ENCODE measurements around the gene C16orf92. TPM values are rescaled to one million over a fixed set of nuclear protein-coding genes. Genes with fewer than 3 reads are reported as not detected.

The C16orf92 gene
- total and polyA plus RNA-seq, 7 experiments from 2014 or later: not detected

GRCh38 chr16:30064729-30065101 lies 41.7 kb downstream of the C16orf92 start:
- intact Hi-C loops (cut with micrococcal nuclease): loop anchor here (1.0 to 10.0 kb wide), 19 partner anchors 11 to 858 kb away; partner anchors contain the start of genes FBRS (in 2 of the 2), MAPK3 (in 2 of the 2), PPP4C (in 2 of the 2) and CORO1A (in 1 of the 2)
- H3K27me3 ChIP-seq (ENCODE audit: control insufficient read depth in 2 of 2, insufficient read depth in 2 of 2, low read length in 2 of 2): no peaks in the 10 kb centered on the region
- Mint-ChIP-seq H3K9me3 (no peaks in the 10 kb centered on the region), H3K4me3 (peak overlapping the region; percentile 96 to 100 (median 99)), H3K36me3 (peaks cover 0 to 29% (median 13%) of the 10 kb centered on the region in 5 donors), H3K4me1 (peaks cover 18 to 39% (median 33%) of the 10 kb centered on the region in 7 donors), H3K27ac (peak overlapping the region; percentile 90 to 99 (median 98)), H3K27me3 (no peaks in the 10 kb centered on the region)
- ChIA-PET POLR2A (interaction anchor here (0.7 to 6.3 kb wide), 24 partner anchors 10 to 594 kb away, joined by 3 to 159 read pairs (median 6); partner anchors contain the start of genes CORO1A, DCTPP1, KCTD13 and PPP4C), CTCF (interaction anchor here (0.6 to 1.9 kb wide), 4 partner anchors 9 to 343 kb away, joined by 3 to 8 read pairs (median 4); partner anchors contain the start of gene ZNF771)
- no peaks in the 10 kb centered on the region for H3K9me3 ChIP-seq (ENCODE audit: control insufficient read depth in 2 of 3, low read length in 3 of 3)
- H3K36me3 ChIP-seq (ENCODE audit: control insufficient read depth in 2 of 3, insufficient read depth in 3 of 3, low read length in 3 of 3): peaks cover 13 to 41% (median 16%) of the 10 kb centered on the region in 3 experiments
- DNase-seq: peak in 1 of 9 donors; percentile 33
- ATAC-seq: no peak
- H3K27ac ChIP-seq (ENCODE audit: low read depth, low read length): peak overlapping the region; percentile 83
- H3K4me3 ChIP-seq (ENCODE audit: low read length): peak overlapping the region; percentile 94
- peaks cover 13 to 36% of the 10 kb centered on the region in 2 donors for H3K4me1 ChIP-seq (ENCODE audit: control insufficient read depth in 2 of 2, insufficient read depth in 2 of 2, low read length in 2 of 2)

GRCh38 chr16:30065102-30065942 lies 42.3 kb downstream of the C16orf92 start, which contains the start of gene ALDOA:
ALDOA (plus strand) TSS chr16:30065760; CDS start chr16:30066898, 1,138 bp downstream.
- peaks cover 22 to 44% (median 35%) of the 10 kb centered on the region in 7 donors for H3K4me1 Mint-ChIP-seq
- Histone ChIP-seq H3K4me3 (ENCODE audit: low read length) (peak within 1 kb of the TSS; percentile 94), H3K9me3 (ENCODE audit: control insufficient read depth in 2 of 3, low read length in 3 of 3) (no peaks in the 10 kb centered on the region), H3K27me3 (ENCODE audit: control insufficient read depth in 2 of 2, insufficient read depth in 2 of 2, low read length in 2 of 2) (no peaks in the 10 kb centered on the region), H3K4me1 (ENCODE audit: control insufficient read depth in 2 of 2, insufficient read depth in 2 of 2, low read length in 2 of 2) (peaks cover 13 to 37% of the 10 kb centered on the region in 2 donors), H3K27ac (ENCODE audit: low read depth, low read length) (peak within 1 kb of the TSS; percentile 83), H3K36me3 (ENCODE audit: control insufficient read depth in 2 of 3, insufficient read depth in 3 of 3, low read length in 3 of 3) (peaks cover 18 to 47% (median 19%) of the 10 kb centered on the region in 3 experiments)
- intact Hi-C loops (cut with micrococcal nuclease): loop anchor here (1.0 to 10.0 kb wide), 19 partner anchors 10 to 857 kb away; partner anchors contain the start of genes FBRS (in 2 of the 2), MAPK3 (in 2 of the 2), PPP4C (in 2 of the 2) and CORO1A (in 1 of the 2)
- ATAC-seq (peak; percentile 90), DNase-seq (peak; percentile 82 to 97 (median 92))
- H3K27ac Mint-ChIP-seq: peak within 1 kb of the TSS; percentile 90 to 99 (median 98)
- H3K36me3 Mint-ChIP-seq: peaks cover 0 to 29% (median 13%) of the 10 kb centered on the region in 5 donors
- H3K4me3 Mint-ChIP-seq: peak within 1 kb of the TSS; percentile 96 to 100 (median 99)
- no peaks in the 10 kb centered on the region for H3K9me3 Mint-ChIP-seq
- H3K27me3 Mint-ChIP-seq: no peaks in the 10 kb centered on the region
- ChIA-PET POLR2A (interaction anchor here (0.6 to 6.3 kb wide), 49 partner anchors 11 to 813 kb away, joined by 3 to 159 read pairs (median 4); partner anchors contain the start of genes CD2BP2, CORO1A, DCTPP1 and KCTD13), CTCF (interaction anchor here (0.6 to 2.1 kb wide), 4 partner anchors 10 to 342 kb away, joined by 3 to 10 read pairs (median 4); partner anchors contain the start of genes TBX6 and ZNF771)

GRCh38 chr16:30065943-30066760 lies 43.2 kb downstream of the C16orf92 start:
- ChIA-PET POLR2A (interaction anchor here (0.5 to 6.3 kb wide), 46 partner anchors 10 to 1098 kb away, joined by 3 to 159 read pairs (median 4); partner anchors contain the start of genes CD2BP2, CORO1A, DCTPP1 and KCTD13), CTCF (interaction anchor here (0.5 to 2.1 kb wide), 4 partner anchors 11 to 823 kb away, joined by 3 to 10 read pairs (median 4); partner anchors contain the start of gene TBX6)
- peaks cover 0 to 30% (median 13%) of the 10 kb centered on the region in 5 donors for H3K36me3 Mint-ChIP-seq
- Histone ChIP-seq H3K4me1 (ENCODE audit: control insufficient read depth in 2 of 2, insufficient read depth in 2 of 2, low read length in 2 of 2) (peaks cover 13 to 37% of the 10 kb centered on the region in 2 donors), H3K27me3 (ENCODE audit: control insufficient read depth in 2 of 2, insufficient read depth in 2 of 2, low read length in 2 of 2) (no peaks in the 10 kb centered on the region), H3K4me3 (ENCODE audit: low read length) (peak overlapping the region; percentile 94), H3K27ac (ENCODE audit: low read depth, low read length) (peak overlapping the region; percentile 83), H3K36me3 (ENCODE audit: control insufficient read depth in 2 of 3, insufficient read depth in 3 of 3, low read length in 3 of 3) (peaks cover 18 to 55% (median 22%) of the 10 kb centered on the region in 3 experiments), H3K9me3 (ENCODE audit: control insufficient read depth in 2 of 3, low read length in 3 of 3) (no peaks in the 10 kb centered on the region)
- peaks cover 25 to 46% (median 38%) of the 10 kb centered on the region in 7 donors for H3K4me1 Mint-ChIP-seq
- H3K27ac Mint-ChIP-seq: peak overlapping the region; percentile 79 to 99 (median 98)
- H3K9me3 Mint-ChIP-seq: no peaks in the 10 kb centered on the region
- no peak for DNase-seq
- intact Hi-C loops (cut with micrococcal nuclease): loop anchor here (1.0 to 10.0 kb wide), 19 partner anchors 9 to 856 kb away; partner anchors contain the start of genes FBRS (in 2 of the 2), MAPK3 (in 2 of the 2), PPP4C (in 2 of the 2) and CORO1A (in 1 of the 2)
- peak overlapping the region; percentile 96 to 100 (median 99) for H3K4me3 Mint-ChIP-seq
- no peaks in the 10 kb centered on the region for H3K27me3 Mint-ChIP-seq
- no peak for ATAC-seq

- no peaks in the 10 kb centered on the region for H3K9me3 ChIP-seq (ENCODE audit: control insufficient read depth in 2 of 3, low read length in 3 of 3)
- DNase-seq (no peak), ATAC-seq (no peak)
- POLR2A ChIA-PET: interaction anchor here (0.5 to 6.3 kb wide), 22 partner anchors 9 to 1097 kb away, joined by 3 to 159 read pairs (median 5); partner anchors contain the start of genes CD2BP2, CORO1A, MVP and PAGR1
- H3K4me1 ChIP-seq (ENCODE audit: control insufficient read depth in 2 of 2, insufficient read depth in 2 of 2, low read length in 2 of 2): peaks cover 13 to 37% of the 10 kb centered on the region in 2 donors
- intact Hi-C loops (cut with micrococcal nuclease): loop anchor here (5.0 to 10.0 kb wide), 2 partner anchors 338 to 855 kb away; partner anchors contain the start of genes FBXL19 (in 1 of the 2) and ZNF771 (in 1 of the 2)
- peaks cover 18 to 64% (median 22%) of the 10 kb centered on the region in 3 experiments for H3K36me3 ChIP-seq (ENCODE audit: control insufficient read depth in 2 of 3, insufficient read depth in 3 of 3, low read length in 3 of 3)
- Mint-ChIP-seq H3K36me3 (peaks cover 0 to 35% (median 13%) of the 10 kb centered on the region in 5 donors), H3K27ac (peak overlapping the region; percentile 79 to 99 (median 98)), H3K4me1 (peaks cover 25 to 51% (median 40%) of the 10 kb centered on the region in 7 donors), H3K9me3 (no peaks in the 10 kb centered on the region), H3K27me3 (no peaks in the 10 kb centered on the region), H3K4me3 (peak overlapping the region; percentile 96 to 100 (median 99))
- H3K27me3 ChIP-seq (ENCODE audit: control insufficient read depth in 2 of 2, insufficient read depth in 2 of 2, low read length in 2 of 2): no peaks in the 10 kb centered on the region
- peak overlapping the region; percentile 94 for H3K4me3 ChIP-seq (ENCODE audit: low read length)
- CTCF ChIA-PET: interaction anchor here (0.5 to 2.1 kb wide), 5 partner anchors 23 to 822 kb away, joined by 3 to 10 read pairs (median 3); partner anchors contain the start of gene TBX6
- H3K27ac ChIP-seq (ENCODE audit: low read depth, low read length): peak overlapping the region; percentile 83
Measured at GRCh38 chr16:30066761-30067583, 44.0 kb downstream of the C16orf92 start.

GRCh38 chr16:30067584-30067916 lies 44.6 kb downstream of the C16orf92 start:
- Histone ChIP-seq H3K4me1 (ENCODE audit: control insufficient read depth in 2 of 2, insufficient read depth in 2 of 2, low read length in 2 of 2) (peaks cover 13 to 37% of the 10 kb centered on the region in 2 donors), H3K27me3 (ENCODE audit: control insufficient read depth in 2 of 2, insufficient read depth in 2 of 2, low read length in 2 of 2) (no peaks in the 10 kb centered on the region), H3K36me3 (ENCODE audit: control insufficient read depth in 2 of 3, insufficient read depth in 3 of 3, low read length in 3 of 3) (peaks cover 18 to 69% (median 22%) of the 10 kb centered on the region in 3 experiments), H3K9me3 (ENCODE audit: control insufficient read depth in 2 of 3, low read length in 3 of 3) (no peaks in the 10 kb centered on the region), H3K4me3 (ENCODE audit: low read length) (peak overlapping the region; percentile 12), H3K27ac (ENCODE audit: low read depth, low read length) (peak overlapping the region; percentile 83)
- ATAC-seq (no peak), DNase-seq (no peak)
- intact Hi-C loops (cut with micrococcal nuclease): loop anchor here (5.0 to 10.0 kb wide), 2 partner anchors 337 to 855 kb away; partner anchors contain the start of genes FBXL19 (in 1 of the 2) and ZNF771 (in 1 of the 2)
- peak overlapping the region in 7 of 9 donors; percentile 83 to 99 (median 98) for H3K27ac Mint-ChIP-seq
- ChIA-PET CTCF (interaction anchor here (0.6 to 1.2 kb wide), 2 partner anchors 25 to 277 kb away, joined by 3 to 6 read pairs; partner anchors contain the start of gene TBX6), POLR2A (interaction anchor here (0.6 to 6.3 kb wide), 11 partner anchors 9 to 365 kb away, joined by 3 to 159 read pairs (median 8); partner anchors contain the start of genes CD2BP2, CORO1A, PPP4C and TBX6)
- no peaks in the 10 kb centered on the region for H3K27me3 Mint-ChIP-seq
- H3K4me1 Mint-ChIP-seq: peaks cover 25 to 55% (median 43%) of the 10 kb centered on the region in 7 donors
- no peaks in the 10 kb centered on the region for H3K9me3 Mint-ChIP-seq
- H3K36me3 Mint-ChIP-seq: peaks cover 0 to 38% (median 14%) of the 10 kb centered on the region in 5 donors
- H3K4me3 Mint-ChIP-seq: peak overlapping the region; percentile 36 to 100 (median 99)

Measured in naive thymus-derived CD4-positive, alpha-beta T cell (primary cell).